ENCODE measurements around the gene FFAR1.

- TF ChIP-seq CTCF (IDR thresholded peaks at IDR 0.05) (no peak), POLR2AphosphoS5 (IDR thresholded peaks at IDR 0.05) (no peak)
Measured at GRCh38 chr19:35360880-35361420, 13.2 kb downstream of the FFAR1 start.

Measured in transverse colon (tissue), 4 donors.